ENCODE data around the gene PHF21B. TPM values are rescaled to one million over a fixed set of nuclear protein-coding genes. Genes with fewer than 3 reads are reported as not detected.

The PHF21B gene
- total RNA-seq, 1 donor from 2014 or later, result not detected

DNA sequence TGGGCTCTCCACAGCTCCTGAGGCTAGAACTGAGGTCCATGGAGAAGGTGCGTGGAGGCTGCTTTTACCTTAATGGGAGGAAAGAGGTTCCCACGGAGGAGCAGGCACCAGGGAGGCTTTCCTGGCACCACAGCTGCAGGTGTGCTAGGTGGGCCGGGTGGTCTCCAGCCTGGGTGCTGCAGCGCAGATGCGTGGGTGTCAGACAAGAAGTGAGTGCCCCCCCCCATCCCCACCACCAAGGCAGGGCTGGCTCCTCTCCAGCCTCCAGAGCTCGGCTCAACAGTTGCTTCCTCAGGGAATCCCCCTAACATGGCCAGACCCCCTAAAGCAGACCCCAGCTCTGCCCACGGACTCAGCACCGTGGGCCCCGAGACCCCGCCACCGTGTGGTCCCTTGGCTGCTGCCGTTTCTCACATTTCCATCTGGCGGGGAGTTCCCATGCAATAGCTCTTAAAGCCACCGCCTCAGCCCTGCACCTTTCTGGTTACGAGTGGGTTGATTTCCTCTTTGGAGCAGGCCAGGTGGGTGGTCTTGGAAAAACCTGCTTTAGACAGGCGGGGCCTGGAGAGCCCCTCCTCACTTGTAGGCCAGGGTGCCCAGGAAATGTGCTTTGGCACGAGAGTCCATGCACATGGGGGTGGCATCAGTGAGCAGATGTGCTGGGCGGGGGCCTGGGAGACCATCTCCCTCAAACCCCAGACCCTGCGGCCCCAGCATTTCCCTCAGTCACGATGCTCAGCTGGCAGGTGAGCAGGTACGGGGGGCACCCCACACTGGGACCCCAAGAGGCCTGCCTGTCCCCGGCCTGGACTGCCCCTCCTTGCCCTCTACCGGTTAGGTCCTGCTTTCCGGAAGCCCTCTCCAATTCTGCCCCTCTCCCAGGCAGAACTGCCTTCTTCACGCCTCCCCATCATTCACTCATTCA lies 163.7 kb downstream of the PHF21B start:
- DNase-seq (ENCODE audit: low read depth), result no peak

DNA sequence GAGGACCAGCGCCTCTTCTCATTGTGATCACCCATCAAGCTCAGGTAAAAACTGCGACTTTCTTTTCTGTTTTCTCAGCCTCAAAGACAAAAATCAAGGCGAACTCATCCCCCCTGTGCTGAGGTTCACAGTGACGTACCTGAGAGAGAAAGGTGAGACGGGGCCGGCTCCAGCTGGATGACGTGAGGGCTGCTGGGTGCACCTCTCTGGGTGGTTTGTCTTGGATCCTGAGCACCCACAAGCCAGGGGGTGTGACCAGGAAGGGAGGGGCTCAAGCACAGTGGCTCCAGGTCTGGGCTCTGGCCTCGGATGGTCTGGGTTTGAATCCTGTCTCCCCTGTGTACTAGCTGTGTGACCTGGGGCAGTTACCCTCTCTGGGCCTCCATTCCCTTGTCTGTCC lies 164.6 kb downstream of the PHF21B start:
- no peak for DNase-seq (ENCODE audit: low read depth)

DNA sequence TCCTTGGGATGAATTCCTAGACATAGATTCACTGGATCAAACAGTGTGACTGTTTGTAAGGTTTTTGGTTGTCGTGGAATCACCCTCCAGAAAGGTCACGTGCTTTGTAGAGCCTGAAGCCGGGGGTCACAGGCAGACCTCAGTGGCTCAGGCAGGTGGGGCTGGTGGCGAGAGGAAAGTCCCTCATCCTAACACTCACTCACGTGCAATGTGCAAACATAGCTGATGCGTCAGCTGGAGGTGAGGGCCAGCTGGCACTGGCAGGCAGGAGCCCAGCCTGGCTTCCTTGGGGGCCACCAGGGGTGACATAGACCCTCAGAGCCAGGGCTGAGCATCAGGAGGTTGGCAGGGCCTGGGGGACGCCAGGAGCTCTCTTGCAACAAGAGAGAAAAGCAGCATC lies 167.4 kb downstream of the PHF21B start:
- no peak for DNase-seq (ENCODE audit: low read depth)

DNA sequence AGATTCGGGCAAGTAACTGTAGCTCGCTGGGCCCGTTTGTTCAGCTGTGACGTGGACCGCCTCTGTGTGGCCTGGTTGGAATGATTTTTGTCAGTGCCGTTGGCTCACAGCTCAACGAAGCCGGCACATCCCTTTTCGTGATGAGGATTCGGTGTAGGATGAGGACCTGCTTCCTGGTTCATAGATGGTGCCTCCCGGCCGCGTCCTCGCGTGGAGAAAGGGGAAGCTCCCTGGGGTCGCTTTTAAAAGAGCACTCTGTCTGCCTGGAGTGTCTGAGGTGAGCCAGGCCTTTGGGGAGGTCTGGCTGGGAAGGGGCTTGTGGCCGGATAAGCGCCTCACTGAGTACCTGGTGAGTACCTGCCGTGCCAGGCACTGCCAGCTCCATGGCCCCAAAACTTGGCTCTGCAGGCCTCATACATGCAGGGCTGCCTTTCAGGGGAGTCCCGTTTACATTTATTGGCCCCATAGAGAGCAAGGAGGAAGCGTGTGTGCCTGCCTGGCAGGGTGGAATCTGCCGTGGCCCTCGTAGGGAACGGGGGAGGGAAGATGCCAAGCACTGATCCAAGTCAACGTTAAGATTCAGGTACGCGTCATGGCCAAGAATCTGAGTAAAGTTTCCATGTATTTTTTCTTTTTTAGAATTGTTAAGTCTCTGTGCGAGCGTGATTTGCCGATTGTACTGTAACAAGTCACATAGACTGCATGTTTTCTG lies 169.0 kb downstream of the PHF21B start:
- no peak for DNase-seq (ENCODE audit: low read depth)

DNA sequence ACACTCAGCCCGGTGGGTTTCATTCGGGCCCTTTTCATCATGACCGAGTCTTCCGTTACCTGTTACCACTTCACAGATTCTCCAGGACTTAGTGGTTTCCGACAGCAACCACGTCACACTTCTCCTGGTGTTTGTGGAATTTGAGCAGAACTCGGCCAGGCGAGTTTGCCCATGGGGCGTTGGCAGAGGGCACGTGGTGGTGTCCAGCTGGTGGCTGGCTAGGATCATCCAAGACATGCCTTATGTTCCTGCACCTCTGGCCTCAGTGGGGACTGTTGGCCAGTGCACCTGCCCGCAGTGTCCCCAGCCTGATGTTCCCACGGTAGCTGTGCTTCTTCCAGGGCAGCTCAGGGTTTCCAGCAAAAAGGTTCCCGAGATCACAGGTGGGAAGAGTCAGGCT lies 170.1 kb downstream of the PHF21B start:
- DNase-seq (ENCODE audit: low read depth), result no peak

DNA sequence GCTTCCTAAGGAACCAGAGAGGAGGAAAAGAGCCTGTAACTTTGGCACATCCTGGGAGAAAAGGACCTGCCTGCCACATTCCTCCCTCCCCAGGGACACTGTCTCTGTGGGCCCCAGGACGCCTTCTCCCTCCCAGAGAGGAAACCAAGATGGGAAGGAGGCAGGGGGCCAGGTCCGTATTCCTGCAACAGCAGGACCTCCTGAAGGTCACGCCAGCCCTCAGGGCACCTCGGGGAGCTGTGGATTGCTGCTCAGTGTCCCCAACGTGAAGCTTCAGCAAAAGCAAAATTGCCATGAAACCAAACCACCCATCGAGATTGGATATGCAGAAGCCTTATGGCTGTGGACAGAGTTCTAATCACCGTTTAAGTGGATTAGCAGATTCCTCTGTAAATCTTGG lies 170.7 kb downstream of the PHF21B start:
- no peak for DNase-seq (ENCODE audit: low read depth)

DNA sequence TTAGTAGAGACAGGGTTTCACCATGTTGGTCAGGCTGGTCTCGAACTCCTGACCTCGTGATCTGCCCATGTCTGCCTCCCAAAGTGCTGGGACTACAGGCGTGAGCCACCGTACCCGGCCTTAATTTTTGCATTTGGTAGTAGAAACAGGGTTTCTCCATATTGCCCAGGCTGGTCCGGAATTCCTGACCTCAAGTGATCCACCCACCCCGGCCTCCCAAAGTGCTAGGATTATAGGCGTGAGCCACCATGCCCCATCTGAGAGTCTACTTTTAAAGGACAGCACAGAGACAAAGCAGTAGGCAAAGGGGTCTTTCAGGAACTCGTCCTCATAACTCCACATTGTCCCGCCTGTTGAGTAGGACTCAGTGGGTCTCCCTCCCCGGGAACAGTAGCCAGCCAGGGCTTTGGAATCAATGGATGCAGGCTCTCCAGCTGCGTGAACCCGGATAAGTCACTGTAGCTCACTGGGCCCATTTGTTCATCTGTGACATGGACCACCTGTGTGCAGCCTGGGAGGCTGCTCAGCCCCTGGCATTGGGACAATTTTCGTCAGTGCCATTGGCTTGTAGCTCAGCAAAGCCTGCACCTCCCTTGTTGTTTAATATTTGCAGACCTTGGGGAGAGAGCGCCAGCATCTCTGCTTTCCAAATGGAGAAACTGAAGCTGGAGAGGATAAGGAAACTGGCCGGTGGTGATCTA lies 171.3 kb downstream of the PHF21B start:
- no peak for DNase-seq (ENCODE audit: low read depth)

DNA sequence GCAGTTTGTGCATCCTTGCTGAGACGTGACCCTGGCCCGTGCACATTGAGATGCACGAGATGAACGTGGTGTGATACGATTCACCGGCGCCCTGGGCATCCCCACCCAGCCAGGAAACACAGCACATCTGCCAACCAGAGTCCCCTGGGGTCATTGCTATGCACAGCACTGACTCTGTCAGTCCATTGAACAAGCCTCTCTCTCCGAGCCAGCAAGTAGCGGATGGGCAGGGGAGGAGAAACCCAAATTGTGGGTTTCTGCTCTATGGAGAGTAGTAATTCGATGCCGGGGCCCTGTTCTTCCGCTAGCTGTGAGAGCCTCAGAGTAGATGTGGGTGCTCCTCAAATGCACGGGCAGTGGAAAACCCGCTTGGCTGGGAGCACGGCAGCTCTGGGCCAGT lies 172.3 kb downstream of the PHF21B start:
- no peak for DNase-seq (ENCODE audit: low read depth)

DNA sequence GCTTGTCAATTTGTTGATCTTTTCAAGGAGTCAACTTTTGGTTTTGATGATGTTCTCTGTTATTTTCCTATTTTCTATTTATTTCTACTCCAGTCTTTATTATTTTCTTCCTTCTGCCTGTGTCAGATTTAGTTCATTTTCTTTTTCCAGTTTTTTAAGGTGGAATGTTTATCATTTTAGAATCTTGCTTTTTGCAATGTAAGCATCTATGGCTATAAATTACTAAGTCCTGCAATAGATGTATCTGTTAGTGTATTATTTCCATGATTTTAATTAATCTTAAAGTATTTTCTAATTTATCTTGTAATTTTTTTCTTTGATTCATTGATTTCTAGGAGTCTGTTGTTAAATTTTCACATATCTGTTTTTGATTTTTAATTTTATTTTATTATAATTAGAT lies 175.7 kb downstream of the PHF21B start:
- no peak for DNase-seq (ENCODE audit: low read depth)

DNA sequence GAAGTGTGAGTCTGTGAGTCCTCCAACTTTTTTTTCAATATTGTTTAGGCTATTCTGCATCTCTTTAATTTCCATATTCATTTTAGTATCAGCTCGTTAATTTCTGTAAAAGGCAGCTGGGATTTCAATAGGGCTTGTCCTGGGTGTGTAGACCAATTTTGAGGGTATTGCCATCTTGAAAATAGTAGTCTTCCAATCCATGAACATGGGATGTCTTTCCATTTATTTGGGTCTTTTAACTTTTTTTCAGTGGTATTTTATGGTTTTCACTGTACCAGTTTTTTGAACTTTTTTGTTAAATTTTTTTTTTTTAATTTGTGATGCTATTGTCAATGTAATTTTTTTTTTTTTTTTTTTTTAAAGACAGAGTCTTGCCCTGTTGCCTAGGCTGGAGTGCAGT lies 177.9 kb downstream of the PHF21B start:
- no peak for DNase-seq (ENCODE audit: low read depth)

Other genes starting within 250 kb of the PHF21B start
- gene NUP50, start 153.9 kb upstream of the PHF21B start, total RNA-seq, result 40.3 and 47.4 TPM in 2 replicates
- gene KIAA0930, start 230.9 kb upstream of the PHF21B start, total RNA-seq, result 40.5 and 55.4 TPM in 2 replicates